Measurements from ENCODE around the gene OXGR1. TPM values are rescaled to one million over a fixed set of nuclear protein-coding genes. Genes with fewer than 3 reads are reported as not detected.

OXGR1 gene
- polyA plus RNA-seq, 1 donor from 2014 or later: not detected

DNA sequence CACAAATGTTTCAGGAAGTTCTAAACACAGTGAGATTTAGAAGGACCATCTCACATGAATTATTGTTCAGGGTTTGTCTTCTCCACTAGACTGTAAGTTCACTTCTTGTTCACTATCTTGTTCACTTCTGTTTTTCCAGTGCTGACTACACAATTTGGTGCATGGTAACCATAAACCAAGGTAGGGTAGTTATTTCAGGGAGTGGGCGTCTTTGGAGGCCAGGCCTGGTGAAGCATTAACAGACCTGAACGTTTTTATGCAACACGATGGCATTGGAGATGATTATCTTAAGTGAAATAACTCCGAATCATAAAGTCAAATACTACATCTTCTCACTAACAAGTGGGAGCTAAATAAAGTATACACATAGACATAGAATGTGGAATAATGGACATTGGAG is 14.4 kb upstream of the OXGR1 start:
- TF ChIP-seq SMC3 (conservative IDR thresholded peaks at IDR 0.05; ENCODE audit: poor library complexity) (no peak), REST (IDR thresholded peaks at IDR 0.05; ENCODE audit: borderline replicate concordance) (no peak), TAF1 (IDR thresholded peaks at IDR 0.05; ENCODE audit: low read depth) (no peak), EZH2 (IDR thresholded peaks at IDR 0.05; ENCODE audit: borderline replicate concordance, insufficient read depth, low read length, poor library complexity, severe bottlenecking) (no peak), CTCF (IDR thresholded peaks at IDR 0.05; ENCODE audit: poor library complexity, severe bottlenecking) (no peak), RAD21 (conservative IDR thresholded peaks at IDR 0.05) (no peak), MXI1 (conservative IDR thresholded peaks at IDR 0.05; ENCODE audit: poor library complexity, severe bottlenecking) (no peak), POLR2AphosphoS5 (IDR thresholded peaks at IDR 0.05) (no peak)
- H3K9me3 ChIP-seq (ENCODE audit: low read length): no peaks in the 10 kb centered on the region

GRCh38 chr13:97005625-97006262 is 11.5 kb upstream of the OXGR1 start:
- no peaks in the 10 kb centered on the region for H3K79me2 ChIP-seq (replicated peaks; ENCODE audit: insufficient read depth, low read length)
- H3K27me3 ChIP-seq (ENCODE audit: insufficient read depth, low read depth, low read length): no peaks in the 10 kb centered on the region
- H3K4me2 ChIP-seq (ENCODE audit: low read length): no peak overlapping the region
- H3F3A ChIP-seq (ENCODE audit: insufficient read depth, low read length, poor library complexity, severe bottlenecking): no peaks in the 10 kb centered on the region
- no peaks in the 10 kb centered on the region for H3K9me2 ChIP-seq (ENCODE audit: insufficient read depth, low read length)
- TF ChIP-seq SMC3 (conservative IDR thresholded peaks at IDR 0.05; ENCODE audit: poor library complexity) (no peak), TAF1 (IDR thresholded peaks at IDR 0.05; ENCODE audit: low read depth) (no peak), CTCF (IDR thresholded peaks at IDR 0.05; ENCODE audit: poor library complexity, severe bottlenecking) (no peak), RAD21 (conservative IDR thresholded peaks at IDR 0.05) (no peak), MXI1 (conservative IDR thresholded peaks at IDR 0.05; ENCODE audit: poor library complexity, severe bottlenecking) (no peak), POLR2AphosphoS5 (IDR thresholded peaks at IDR 0.05) (no peak)
- H3K36me3 ChIP-seq (ENCODE audit: insufficient read depth, low read length): no peaks in the 10 kb centered on the region
- no peak overlapping the region for H3K27ac ChIP-seq (ENCODE audit: low read length)
- H3K4me3 ChIP-seq (ENCODE audit: low read length): no peak overlapping the region
- H3K9me3 ChIP-seq (ENCODE audit: low read length): no peaks in the 10 kb centered on the region
- no peaks in the 10 kb centered on the region for H4K20me1 ChIP-seq (ENCODE audit: insufficient read depth)
- H2AFZ ChIP-seq (ENCODE audit: low read depth, low read length): no peak overlapping the region
- H3K9ac ChIP-seq (ENCODE audit: low read length): no peak overlapping the region

More for the DNA sequence above, 14.4 kb upstream of the OXGR1 start:
- no peak overlapping the region for H3K27ac ChIP-seq (ENCODE audit: low read length)
- H3K4me2 ChIP-seq (ENCODE audit: low read length): no peak overlapping the region
- no peaks in the 10 kb centered on the region for H4K20me1 ChIP-seq (ENCODE audit: insufficient read depth)
- H3K4me3 ChIP-seq (ENCODE audit: low read length): no peak overlapping the region
- no peaks in the 10 kb centered on the region for H3F3A ChIP-seq (ENCODE audit: insufficient read depth, low read length, poor library complexity, severe bottlenecking)
- H3K79me2 ChIP-seq (replicated peaks; ENCODE audit: insufficient read depth, low read length): no peaks in the 10 kb centered on the region
- no peaks in the 10 kb centered on the region for H3K36me3 ChIP-seq (ENCODE audit: insufficient read depth, low read length)
- no peaks in the 10 kb centered on the region for H3K9me2 ChIP-seq (ENCODE audit: insufficient read depth, low read length)
- H3K27me3 ChIP-seq (ENCODE audit: insufficient read depth, low read depth, low read length): no peaks in the 10 kb centered on the region
- no peak overlapping the region for H2AFZ ChIP-seq (ENCODE audit: low read depth, low read length)
- H3K9ac ChIP-seq (ENCODE audit: low read length): no peak overlapping the region

Measured in neural cell (in vitro differentiated cells).